GM12891 (cell line): ENCODE measurements around the gene SPECC1.
A peak's percentile ranks its signal among the peaks of the same experiment; 100 is the strongest.

ENCODE experiments used
- POLR2A ChIP-seq: IDR thresholded peaks from 2 replicates; pipeline ENCODE4 v1.6.1; 2011; ENCODE audit warnings: low read depth, low read length, control low read depth
- POLR2AphosphoS5 ChIP-seq: IDR thresholded peaks from 2 replicates; pipeline ENCODE4 v1.6.1; 2011; ENCODE audit warnings: low read depth, low read length, control low read depth
- POU2F2 ChIP-seq: IDR thresholded peaks from 2 replicates; pipeline ENCODE4 v1.6.1; 2011; ENCODE audit warnings: low read depth, mild to moderate bottlenecking, control low read depth, low read length, moderate library complexity
- TAF1 ChIP-seq: IDR thresholded peaks from 2 replicates; pipeline ENCODE4 v1.6.1; 2011; ENCODE audit warnings: low read depth, low read length, control low read depth

DNA sequence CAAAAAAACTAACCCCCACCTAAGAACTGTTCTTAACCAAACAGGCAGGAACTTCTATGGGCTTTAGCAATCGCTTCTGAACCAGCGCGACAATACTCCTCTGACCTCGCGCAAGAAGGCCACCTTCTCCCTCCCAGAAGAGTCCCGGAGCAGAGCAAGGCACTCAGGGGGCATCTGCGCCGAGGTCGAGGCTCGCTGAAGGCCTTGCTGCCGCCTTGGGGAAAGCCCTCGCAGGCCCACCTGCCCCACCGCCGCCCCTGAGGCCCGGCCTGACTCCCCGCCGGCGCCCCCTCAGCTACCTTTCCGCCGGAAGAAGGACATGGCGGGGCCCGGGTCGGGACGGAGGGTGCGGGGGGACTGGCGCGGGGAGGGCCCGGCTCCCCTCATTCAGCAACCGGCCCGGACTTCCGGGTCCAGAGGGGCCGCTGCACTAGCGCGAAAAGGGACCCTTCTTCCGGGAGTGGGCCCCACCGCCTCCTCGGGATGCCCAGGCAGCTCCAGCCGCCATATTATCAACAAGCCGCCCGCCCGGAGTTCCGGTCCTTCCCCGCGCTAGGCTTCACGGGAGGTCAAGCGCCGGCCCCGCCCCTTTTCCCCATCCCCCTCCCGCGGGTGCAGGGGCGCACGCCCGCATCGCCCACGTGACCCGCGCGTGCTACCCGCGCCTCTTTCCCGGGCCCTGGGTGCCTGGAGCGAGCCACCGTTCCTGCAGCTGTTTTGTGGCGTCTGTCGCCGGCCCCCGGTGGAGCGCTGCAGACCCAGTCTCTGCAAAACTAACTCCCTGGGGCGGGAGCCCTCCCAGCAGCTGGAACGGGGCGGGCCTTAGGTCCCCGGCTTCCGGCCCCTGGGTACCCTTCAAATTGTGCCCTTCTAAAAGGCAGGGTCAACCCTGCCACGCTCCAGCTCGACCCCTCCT is 31.6 kb upstream of the SPECC1 start, which contains the start of gene AKAP10:
- TF ChIP-seq POLR2AphosphoS5 (peak; percentile 55; the same call in 1 of the 2 replicates), POLR2A (peak; percentile 88), TAF1 (peak; percentile 68), POU2F2 (peak; percentile 12; the same call in 1 of the 2 replicates)
